ENCODE data around the gene LRP2.
"Not testable (repeated sequence)": the region's sequence is repeated elsewhere in the genome, so short reads cannot be mapped to it uniquely, and the experiment has no call there.

The LRP2 gene

DNA sequence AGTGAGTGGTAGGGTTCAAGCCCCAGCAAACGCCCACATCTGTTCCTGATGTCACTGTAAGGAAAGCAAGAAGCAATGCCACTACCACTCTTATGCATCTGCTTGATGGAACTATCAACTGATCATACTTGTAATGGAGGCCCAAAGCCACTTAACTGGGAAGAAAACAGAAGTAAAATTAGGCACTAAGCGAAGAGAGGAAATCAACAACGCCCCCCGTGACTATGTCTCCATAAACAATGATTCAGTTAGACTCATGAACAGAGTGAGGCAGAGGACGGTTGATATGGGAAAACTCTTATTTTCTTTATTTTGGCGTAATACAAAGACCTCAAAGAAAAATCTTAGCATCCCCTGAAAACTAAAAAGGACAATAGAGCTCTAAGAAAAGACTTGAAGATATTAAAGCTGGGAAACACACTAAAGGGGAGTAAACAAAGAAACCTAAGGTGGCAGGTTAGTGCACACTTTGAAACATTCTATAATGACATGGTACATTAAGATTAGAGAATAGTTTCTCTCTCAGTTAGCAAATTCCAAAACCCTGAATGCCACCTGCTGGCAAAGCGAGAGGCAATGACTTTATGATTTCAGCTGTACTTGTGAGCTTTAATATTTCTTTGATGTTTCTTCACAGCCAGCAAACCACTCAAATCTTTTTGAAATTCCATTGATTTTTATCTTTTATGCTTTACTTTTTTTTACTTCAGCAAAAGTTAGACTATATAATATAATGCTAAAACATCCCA lies 86.5 kb downstream of the LRP2 start:
- TF ChIP-seq, protein P1, sequence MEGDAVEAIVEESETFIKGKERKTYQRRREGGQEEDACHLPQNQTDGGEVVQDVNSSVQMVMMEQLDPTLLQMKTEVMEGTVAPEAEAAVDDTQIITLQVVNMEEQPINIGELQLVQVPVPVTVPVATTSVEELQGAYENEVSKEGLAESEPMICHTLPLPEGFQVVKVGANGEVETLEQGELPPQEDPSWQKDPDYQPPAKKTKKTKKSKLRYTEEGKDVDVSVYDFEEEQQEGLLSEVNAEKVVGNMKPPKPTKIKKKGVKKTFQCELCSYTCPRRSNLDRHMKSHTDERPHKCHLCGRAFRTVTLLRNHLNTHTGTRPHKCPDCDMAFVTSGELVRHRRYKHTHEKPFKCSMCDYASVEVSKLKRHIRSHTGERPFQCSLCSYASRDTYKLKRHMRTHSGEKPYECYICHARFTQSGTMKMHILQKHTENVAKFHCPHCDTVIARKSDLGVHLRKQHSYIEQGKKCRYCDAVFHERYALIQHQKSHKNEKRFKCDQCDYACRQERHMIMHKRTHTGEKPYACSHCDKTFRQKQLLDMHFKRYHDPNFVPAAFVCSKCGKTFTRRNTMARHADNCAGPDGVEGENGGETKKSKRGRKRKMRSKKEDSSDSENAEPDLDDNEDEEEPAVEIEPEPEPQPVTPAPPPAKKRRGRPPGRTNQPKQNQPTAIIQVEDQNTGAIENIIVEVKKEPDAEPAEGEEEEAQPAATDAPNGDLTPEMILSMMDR (IDR thresholded peaks at IDR 0.05; ENCODE audit: low read depth, low read length), result peak; percentile 30
- TF ChIP-seq POLR2A (IDR thresholded peaks at IDR 0.05; ENCODE audit: extremely low read depth, insufficient read length), result no peak
- no peak overlapping the region for H3K4me3 ChIP-seq (ENCODE audit: low read depth, low read length)
- DNase-seq (ENCODE audit: low read depth), result peak; percentile 23

DNA sequence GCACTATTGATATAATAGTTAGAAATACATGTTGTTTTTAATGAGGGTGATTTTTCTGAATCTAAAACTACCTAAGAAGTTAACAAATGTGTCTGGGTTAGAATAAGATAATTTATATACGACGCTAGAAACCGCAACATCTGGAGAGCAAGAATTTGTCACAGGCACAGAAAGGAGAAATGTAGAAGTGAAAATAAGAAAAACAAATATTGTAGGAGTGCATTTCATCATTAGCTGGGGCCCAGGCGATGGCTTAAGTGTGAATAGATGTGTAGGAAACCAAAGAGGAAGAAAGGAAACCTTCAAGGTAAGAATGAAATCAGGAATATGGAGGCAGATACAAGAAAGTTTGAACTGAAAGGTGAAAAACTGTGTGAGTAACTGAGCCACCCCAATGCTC lies 90.3 kb downstream of the LRP2 start:
- DNase-seq (ENCODE audit: low read depth), result no peak
- no peak overlapping the region for H3K4me3 ChIP-seq (ENCODE audit: low read depth, low read length)

DNA sequence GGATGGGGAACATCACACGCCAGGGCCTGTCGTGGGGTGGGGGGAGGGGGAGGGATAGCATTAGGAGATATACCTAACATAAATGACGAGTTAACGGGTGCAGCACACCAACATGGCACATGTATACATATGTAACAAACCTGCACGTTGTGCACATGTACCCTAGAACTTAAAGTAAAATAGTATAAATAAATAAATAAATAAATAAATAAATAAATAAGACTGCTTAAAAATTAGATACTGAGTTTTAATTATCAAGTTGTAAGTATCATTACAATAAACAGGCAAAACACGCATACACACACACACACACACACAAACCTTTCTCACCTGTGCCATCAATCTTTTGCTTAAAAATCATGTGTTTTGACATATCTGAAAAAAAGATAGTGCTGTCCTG lies 91.8 kb downstream of the LRP2 start:
- DNase-seq (ENCODE audit: low read depth), result not testable (repeated sequence)

More for the DNA sequence above, 90.3 kb downstream of the LRP2 start:
- TF ChIP-seq POLR2A (IDR thresholded peaks at IDR 0.05; ENCODE audit: extremely low read depth, insufficient read length), result no peak
- TF ChIP-seq, protein P2, sequence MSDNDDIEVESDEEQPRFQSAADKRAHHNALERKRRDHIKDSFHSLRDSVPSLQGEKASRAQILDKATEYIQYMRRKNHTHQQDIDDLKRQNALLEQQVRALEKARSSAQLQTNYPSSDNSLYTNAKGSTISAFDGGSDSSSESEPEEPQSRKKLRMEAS (IDR thresholded peaks at IDR 0.05; ENCODE audit: low read depth, low read length), result no peak
- TF ChIP-seq MYC (IDR thresholded peaks at IDR 0.05; ENCODE audit: low read depth, low read length), result no peak
- TF ChIP-seq, protein P1 (IDR thresholded peaks at IDR 0.05; ENCODE audit: low read depth, low read length), result no peak

DNA sequence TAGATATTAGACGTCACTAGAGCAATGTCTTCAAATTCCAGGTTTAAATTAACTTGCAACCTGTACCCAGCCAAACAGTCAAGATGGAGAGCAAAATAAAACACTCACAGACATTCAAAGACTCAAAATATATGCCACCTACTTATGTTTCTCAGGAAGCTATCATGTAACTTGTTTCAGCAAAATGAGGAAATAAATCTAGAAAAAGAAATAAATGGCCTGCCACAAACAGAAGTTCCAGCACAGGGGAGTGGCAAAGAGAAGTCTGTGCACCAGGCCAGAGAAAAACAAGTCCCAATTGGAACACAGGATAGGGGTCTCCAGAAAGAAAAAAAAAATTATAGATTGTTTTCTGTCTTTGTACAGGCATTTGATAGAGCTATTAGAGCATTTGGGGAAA lies 96.7 kb downstream of the LRP2 start:
- no peak overlapping the region for H3K4me3 ChIP-seq (ENCODE audit: low read depth, low read length)
- DNase-seq (ENCODE audit: low read depth), result peak; percentile 11
- TF ChIP-seq POLR2A (IDR thresholded peaks at IDR 0.05; ENCODE audit: extremely low read depth, insufficient read length), result no peak

More for the DNA sequence above, 91.8 kb downstream of the LRP2 start:
- not testable (repeated sequence) for H3K4me3 ChIP-seq (ENCODE audit: low read depth, low read length)

DNA sequence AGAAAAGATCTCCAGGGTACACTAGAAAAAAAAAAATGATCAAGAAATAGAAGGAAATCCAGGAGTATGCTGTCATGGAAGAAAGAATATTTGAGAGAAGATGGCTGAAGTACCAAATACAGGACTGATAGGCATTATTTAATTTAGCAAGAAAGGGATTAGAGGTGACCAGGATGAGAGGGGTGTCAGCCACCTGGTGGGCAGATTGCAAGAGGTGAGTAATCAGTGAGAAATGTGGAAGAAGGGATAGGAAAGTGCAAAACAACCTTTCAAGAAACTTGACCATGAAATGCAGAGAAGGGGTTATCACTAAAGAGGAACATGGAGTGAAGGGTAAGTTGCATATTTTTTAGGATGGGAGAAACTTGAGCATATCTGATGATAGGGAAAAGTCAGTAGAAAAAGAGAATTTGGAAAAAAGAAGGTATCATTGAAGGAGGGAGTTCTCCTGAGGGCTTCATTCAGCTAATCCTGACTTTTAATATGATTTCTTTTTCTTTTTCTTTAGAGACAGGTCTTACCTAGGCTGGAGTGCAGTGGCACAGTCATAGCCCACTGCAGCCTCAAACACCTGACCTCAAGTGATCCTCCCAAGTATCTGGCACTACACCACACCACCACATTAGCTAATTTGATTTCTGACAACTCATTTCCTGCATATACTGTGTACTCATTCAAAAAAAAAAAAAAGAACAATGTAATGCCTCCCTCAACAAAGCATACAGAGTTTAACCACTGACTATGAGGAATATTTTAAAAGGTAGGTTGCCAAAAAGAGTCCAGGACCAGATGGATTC lies 101.3 kb downstream of the LRP2 start:
- TF ChIP-seq, protein P1 (IDR thresholded peaks at IDR 0.05; ENCODE audit: low read depth, low read length), result no peak
- TF ChIP-seq MYC (IDR thresholded peaks at IDR 0.05; ENCODE audit: low read depth, low read length) (no peak), POLR2A (IDR thresholded peaks at IDR 0.05; ENCODE audit: extremely low read depth, insufficient read length) (no peak)
- TF ChIP-seq, protein P2 (IDR thresholded peaks at IDR 0.05; ENCODE audit: low read depth, low read length), result no peak
- DNase-seq (ENCODE audit: low read depth), result no peak

DNA sequence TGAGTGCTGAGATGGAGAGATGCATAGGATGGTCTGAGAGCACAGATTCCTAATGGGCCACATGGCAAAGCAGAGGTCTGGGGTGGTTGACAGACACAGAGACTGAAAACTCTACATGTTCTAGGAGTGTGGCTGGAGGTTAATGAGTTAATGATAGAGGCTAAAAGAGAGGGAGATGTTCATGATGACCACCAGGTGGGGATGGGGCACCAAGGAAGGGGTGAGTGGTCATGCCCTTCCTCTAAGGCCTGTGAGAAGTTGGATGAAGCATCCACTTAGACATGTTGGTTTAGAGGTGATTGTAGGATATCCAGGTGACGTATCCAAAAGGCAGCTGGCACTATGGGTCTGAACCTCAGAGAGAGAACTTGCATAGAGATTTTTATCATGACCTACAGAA lies 102.1 kb downstream of the LRP2 start:
- DNase-seq (ENCODE audit: low read depth), result peak; percentile 17
- no peak overlapping the region for H3K4me3 ChIP-seq (ENCODE audit: low read depth, low read length)
- TF ChIP-seq, protein P1 (IDR thresholded peaks at IDR 0.05; ENCODE audit: low read depth, low read length), result no peak
- TF ChIP-seq MYC (IDR thresholded peaks at IDR 0.05; ENCODE audit: low read depth, low read length) (no peak), POLR2A (IDR thresholded peaks at IDR 0.05; ENCODE audit: extremely low read depth, insufficient read length) (no peak)
- TF ChIP-seq, protein P2 (IDR thresholded peaks at IDR 0.05; ENCODE audit: low read depth, low read length), result no peak

More for the DNA sequence above, 101.3 kb downstream of the LRP2 start:
- no peak overlapping the region for H3K4me3 ChIP-seq (ENCODE audit: low read depth, low read length)

DNA sequence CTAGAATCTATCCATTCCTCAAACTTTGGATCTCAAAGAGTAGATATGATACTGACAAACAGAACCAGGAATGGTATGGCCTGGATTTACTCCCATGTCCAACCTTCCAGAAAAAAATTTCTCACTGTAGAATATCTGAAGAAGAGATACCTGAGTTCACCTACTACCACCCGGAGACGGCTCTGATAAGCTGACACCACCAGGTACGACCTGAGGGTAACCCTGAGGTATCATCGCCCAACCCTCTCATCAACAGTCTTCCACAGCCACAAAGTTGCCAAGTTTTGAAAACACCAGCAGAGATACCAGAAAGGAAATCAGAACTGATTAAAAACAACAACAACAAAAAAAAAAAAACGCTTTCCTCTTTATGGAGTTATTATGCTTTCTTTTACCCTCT lies 102.9 kb downstream of the LRP2 start:
- H3K4me3 ChIP-seq (ENCODE audit: low read depth, low read length), result no peak overlapping the region
- TF ChIP-seq, protein P1 (IDR thresholded peaks at IDR 0.05; ENCODE audit: low read depth, low read length), result no peak
- TF ChIP-seq POLR2A (IDR thresholded peaks at IDR 0.05; ENCODE audit: extremely low read depth, insufficient read length) (no peak), MYC (IDR thresholded peaks at IDR 0.05; ENCODE audit: low read depth, low read length) (no peak)
- TF ChIP-seq, protein P2 (IDR thresholded peaks at IDR 0.05; ENCODE audit: low read depth, low read length), result no peak

More for the DNA sequence above, 102.9 kb downstream of the LRP2 start:
- no peak for DNase-seq (ENCODE audit: low read depth)

Measured in NB4 (cell line).